T-helper 22 cell (primary cell): ENCODE data around the gene ARID1B.

Experiments used
- DNase-seq: peaks from one replicate; pipeline ENCODE4 v3.0.0-alpha.2; 2020; ENCODE audit warnings: low read depth

Gene ARID1B

GRCh38 chr6:156909212-156910010 is 132.2 kb downstream of the ARID1B start:
- DNase-seq = no peak

- no peak for DNase-seq
Observed at GRCh38 chr6:156910011-156910334, 132.8 kb downstream of the ARID1B start.

GRCh38 chr6:156910938-156911337 is 133.8 kb downstream of the ARID1B start:
- DNase-seq = no peak

GRCh38 chr6:156911581-156911980 is 134.4 kb downstream of the ARID1B start:
- no peak for DNase-seq

- DNase-seq = no peak
Observed at GRCh38 chr6:156912431-156912830, 135.3 kb downstream of the ARID1B start.

GRCh38 chr6:156914181-156914580 is 137.0 kb downstream of the ARID1B start:
- DNase-seq = no peak

GRCh38 chr6:156916130-156916801 is 139.1 kb downstream of the ARID1B start:
- DNase-seq = no peak

GRCh38 chr6:156917213-156917612 is 140.0 kb downstream of the ARID1B start:
- DNase-seq = no peak

- DNase-seq = no peak
Observed at GRCh38 chr6:156918647-156919046, 141.5 kb downstream of the ARID1B start.

GRCh38 chr6:156919370-156919769 is 142.2 kb downstream of the ARID1B start:
- no peak for DNase-seq

GRCh38 chr6:156919814-156920369 is 142.7 kb downstream of the ARID1B start:
- DNase-seq = no peak

GRCh38 chr6:156924246-156924645 is 147.1 kb downstream of the ARID1B start:
- DNase-seq = no peak

- DNase-seq = no peak
Observed at GRCh38 chr6:156925026-156925425, 147.8 kb downstream of the ARID1B start.

- DNase-seq = no peak
Observed at GRCh38 chr6:156925718-156926607, 148.8 kb downstream of the ARID1B start.

GRCh38 chr6:156928126-156928525 is 150.9 kb downstream of the ARID1B start:
- no peak for DNase-seq

GRCh38 chr6:156928972-156929371 is 151.8 kb downstream of the ARID1B start:
- DNase-seq = no peak

GRCh38 chr6:156931283-156931682 is 154.1 kb downstream of the ARID1B start:
- DNase-seq = no peak

GRCh38 chr6:156933201-156934068 is 156.3 kb downstream of the ARID1B start:
- DNase-seq = no peak

- no peak for DNase-seq
Observed at GRCh38 chr6:156934069-156934460, 156.9 kb downstream of the ARID1B start.

- no peak for DNase-seq
Observed at GRCh38 chr6:156935000-156935399, 157.8 kb downstream of the ARID1B start.

GRCh38 chr6:156938143-156938542 is 161.0 kb downstream of the ARID1B start:
- DNase-seq = no peak
